Activated T-cell treated with anti-CD3 and anti-CD28 coated beads, Interleukin-2, amount 50 U/mL, for 4 hours (primary cell): ENCODE data around the gene ZNF503. TPM values are rescaled to one million over a fixed set of nuclear protein-coding genes. Genes with fewer than 3 reads are reported as not detected.
"Not testable (repeated sequence)": the region's sequence is repeated elsewhere in the genome, so short reads cannot be mapped to it uniquely, and the experiment has no call there.

Experiments
- ATAC-seq, 2 donors: fragments of 200-7000 bp; cut with Tn5 transposase; one replicate each; pipeline ENCODE4 v1.10.0; 2021
- DNase-seq: peaks from one replicate; pipeline ENCODE4 v3.0.0-alpha.2; 2020
- H3K27me3 Mint-ChIP-seq: one replicate; pipeline ENCODE4 v1.8.0; 2021; ENCODE audit warnings: low read depth, mixed read lengths
- H3K36me3 Mint-ChIP-seq: one replicate; pipeline ENCODE4 v1.8.0; 2022; ENCODE audit warnings: mixed read lengths; ENCODE audit not compliant: insufficient read depth
- H3K4me1 Mint-ChIP-seq: one replicate; pipeline ENCODE4 v1.8.0; 2021; ENCODE audit warnings: low read depth, mixed read lengths
- H3K4me3 Mint-ChIP-seq: one replicate; pipeline ENCODE4 v1.8.0; 2021; ENCODE audit warnings: mild to moderate bottlenecking, moderate library complexity, mixed read lengths
- H3K9me3 Mint-ChIP-seq: one replicate; pipeline ENCODE4 v1.8.0; 2021; ENCODE audit warnings: mixed read lengths
- total RNA-seq, 3 donors: library from RNA; stranded (reverse); gene quantifications; one replicate each; pipeline ENCODE4 v1.2.1, GENCODE V29; 2021

The ZNF503 gene
- total RNA-seq, 3 donors from 2014 or later = 0.16 to 0.30 (median 0.27) TPM

DNA sequence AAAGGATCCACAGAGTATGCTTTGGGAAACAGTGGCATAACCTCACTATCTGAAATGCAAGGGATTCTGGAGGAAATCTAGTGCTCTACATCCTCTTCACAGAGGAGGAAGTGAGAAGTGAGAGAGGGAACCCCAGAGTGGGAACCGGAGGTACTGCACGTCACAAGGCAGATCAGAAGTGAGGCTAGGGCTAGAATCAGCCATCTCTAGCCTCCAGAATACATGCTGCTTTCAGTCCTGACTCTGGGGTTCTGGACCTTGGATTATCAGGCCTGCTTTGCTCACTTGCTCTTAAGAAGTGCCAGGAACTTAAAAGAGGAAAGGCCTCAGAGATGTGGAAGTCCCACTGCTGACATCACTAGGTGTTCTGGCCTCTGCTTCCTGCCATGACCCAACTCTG, 25.7 kb downstream of the ZNF503 start:
- Mint-ChIP-seq H3K4me1 (no peaks in the 10 kb centered on the region), H3K36me3 (no peaks in the 10 kb centered on the region), H3K27me3 (peaks cover 4% of the 10 kb centered on the region), H3K4me3 (no peak overlapping the region), H3K9me3 (no peaks in the 10 kb centered on the region)
- no peak for ATAC-seq
- DNase-seq = no peak

DNA sequence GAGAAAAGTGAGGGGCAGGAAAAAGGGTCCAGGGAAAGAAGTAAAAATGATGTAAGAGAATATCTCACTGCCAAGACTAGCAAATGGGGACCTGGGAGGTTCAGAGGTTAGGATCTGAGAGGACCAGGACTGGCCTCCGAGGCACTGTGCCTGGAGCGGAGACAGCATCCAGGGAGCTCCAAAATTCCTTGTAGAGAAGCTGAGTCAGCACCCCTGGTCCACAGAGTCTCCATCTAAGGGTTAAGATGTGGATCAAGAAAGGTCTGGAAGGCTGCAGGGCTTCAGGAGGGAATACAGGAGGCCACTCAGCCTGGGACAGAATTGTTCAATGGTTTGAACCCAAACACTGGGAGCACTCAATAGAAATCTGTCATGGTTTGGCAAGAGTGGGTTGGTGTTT, 30.6 kb downstream of the ZNF503 start:
- H3K4me1 Mint-ChIP-seq = no peaks in the 10 kb centered on the region
- H3K36me3 Mint-ChIP-seq = no peaks in the 10 kb centered on the region
- peaks cover 4% of the 10 kb centered on the region for H3K9me3 Mint-ChIP-seq
- DNase-seq (no peak), ATAC-seq (no peak)
- peaks cover 6% of the 10 kb centered on the region for H3K27me3 Mint-ChIP-seq
- no peak overlapping the region for H3K4me3 Mint-ChIP-seq

DNA sequence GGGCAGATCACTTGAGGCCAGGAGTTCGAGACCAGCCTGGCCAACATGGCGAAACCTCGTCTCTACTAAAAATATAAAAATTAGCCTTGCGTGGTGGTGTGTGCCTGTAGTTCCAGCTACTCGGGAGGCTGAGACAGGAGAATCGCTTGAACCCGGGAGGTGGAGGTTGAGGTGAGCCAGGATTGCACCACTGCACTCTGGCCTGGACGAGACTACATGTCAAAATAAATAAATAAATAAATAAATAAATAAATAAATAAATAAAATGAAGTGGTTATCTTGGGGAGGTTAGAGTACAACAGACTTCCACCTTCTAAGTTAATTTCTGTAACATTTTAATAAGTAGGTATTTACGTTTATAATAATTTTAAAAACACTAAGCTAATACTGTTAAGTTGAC, 31.7 kb downstream of the ZNF503 start:
- H3K36me3 Mint-ChIP-seq, H3K4me3 Mint-ChIP-seq, ATAC-seq, DNase-seq, H3K27me3 Mint-ChIP-seq, H3K4me1 Mint-ChIP-seq, H3K9me3 Mint-ChIP-seq: not testable (repeated sequence)

DNA sequence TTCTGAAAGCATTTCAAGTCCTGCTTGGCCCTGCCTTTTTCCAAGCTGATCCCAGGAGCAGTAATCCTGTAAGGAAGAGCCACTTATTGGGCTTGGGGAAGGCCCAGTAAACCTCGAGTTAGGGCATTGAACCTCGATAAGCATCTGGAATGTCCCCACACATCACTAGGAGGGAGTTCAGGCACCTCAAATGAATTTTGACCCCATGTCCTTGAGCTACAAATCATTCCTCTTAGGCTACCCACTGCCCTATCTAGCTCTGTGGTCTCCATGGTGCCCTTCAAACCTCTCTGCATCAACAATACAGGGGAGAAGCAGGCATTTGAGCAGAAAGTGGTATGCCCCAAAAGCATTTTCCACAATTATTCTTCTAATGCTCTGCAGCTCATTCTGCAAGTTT, 33.7 kb downstream of the ZNF503 start:
- ATAC-seq = no peak
- H3K4me3 Mint-ChIP-seq = no peak overlapping the region
- H3K27me3 Mint-ChIP-seq = peaks cover 5% of the 10 kb centered on the region
- DNase-seq = no peak
- H3K36me3 Mint-ChIP-seq = no peaks in the 10 kb centered on the region
- H3K4me1 Mint-ChIP-seq = no peaks in the 10 kb centered on the region
- peaks cover 4% of the 10 kb centered on the region for H3K9me3 Mint-ChIP-seq

DNA sequence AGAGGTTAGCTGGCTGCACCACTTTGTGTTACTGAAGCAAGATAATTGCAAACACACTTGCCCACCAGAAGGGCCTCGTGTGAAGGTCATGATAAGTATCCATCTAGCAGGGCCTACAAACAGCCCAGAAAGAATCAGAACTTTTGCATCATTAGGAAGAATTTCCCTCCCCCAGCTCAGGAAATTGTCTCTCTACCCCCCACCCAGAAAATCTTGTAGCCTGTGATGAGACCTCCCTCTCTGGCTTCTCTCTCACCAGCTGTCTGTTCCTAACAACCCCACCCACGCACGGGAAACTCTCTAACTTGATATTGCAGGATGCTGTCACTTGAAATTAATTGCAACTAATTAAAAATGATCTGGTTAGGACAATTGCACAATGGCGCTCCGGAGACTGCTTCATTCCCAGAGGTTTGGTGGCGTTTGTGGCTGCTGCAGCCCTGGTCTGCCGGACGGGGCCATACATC, 34.5 kb downstream of the ZNF503 start:
- Mint-ChIP-seq H3K9me3 (peaks cover 4% of the 10 kb centered on the region), H3K27me3 (peaks cover 5% of the 10 kb centered on the region), H3K36me3 (no peaks in the 10 kb centered on the region), H3K4me3 (no peak overlapping the region), H3K4me1 (no peaks in the 10 kb centered on the region)
- ATAC-seq (no peak), DNase-seq (no peak)

DNA sequence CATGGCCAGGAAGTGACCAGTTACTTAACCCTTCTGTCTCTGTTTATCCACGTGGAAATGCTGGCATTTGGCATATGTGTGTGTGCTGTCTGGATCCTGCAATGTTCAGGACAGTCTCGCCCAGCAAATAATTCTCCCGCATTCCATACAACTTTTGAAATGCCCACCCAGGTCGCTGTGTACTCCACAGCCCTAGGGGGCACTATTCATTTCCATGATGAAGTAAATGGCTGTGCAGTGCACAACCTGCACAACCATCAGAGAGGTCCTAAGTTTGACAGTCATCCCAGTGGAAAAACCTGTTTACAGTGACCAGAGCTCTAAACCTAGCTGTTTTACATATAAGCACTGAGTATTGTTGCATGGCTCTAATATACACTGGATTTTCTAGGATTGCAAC, 38.1 kb downstream of the ZNF503 start:
- no peak for ATAC-seq
- Mint-ChIP-seq H3K4me1 (no peaks in the 10 kb centered on the region), H3K9me3 (no peaks in the 10 kb centered on the region), H3K36me3 (no peaks in the 10 kb centered on the region), H3K4me3 (no peak overlapping the region), H3K27me3 (peaks cover 7% of the 10 kb centered on the region)
- no peak for DNase-seq

DNA sequence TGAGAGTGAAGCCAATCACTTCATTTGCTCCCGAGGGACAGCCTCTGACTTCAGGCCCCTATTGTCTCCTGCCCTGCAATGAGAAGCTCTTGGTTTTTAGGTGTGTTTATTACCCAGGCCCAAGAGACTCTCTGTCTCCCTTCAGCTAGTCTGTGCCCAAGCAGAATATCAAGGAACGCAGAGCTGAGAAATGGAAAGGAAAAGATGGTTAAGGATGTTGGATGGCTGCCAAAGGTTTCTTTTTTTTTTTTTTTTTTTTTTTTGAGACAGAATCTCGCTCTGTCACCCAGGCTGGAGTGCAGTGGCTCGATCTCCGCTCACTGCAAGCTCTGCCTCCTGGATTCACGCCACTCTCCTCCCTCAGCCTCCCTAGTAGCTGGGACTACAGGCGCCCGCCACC, 41.7 kb downstream of the ZNF503 start:
- not testable (repeated sequence) for H3K4me1 Mint-ChIP-seq, H3K36me3 Mint-ChIP-seq, H3K4me3 Mint-ChIP-seq, ATAC-seq, DNase-seq, H3K9me3 Mint-ChIP-seq
- peaks cover 12% of the 10 kb centered on the region for H3K27me3 Mint-ChIP-seq

DNA sequence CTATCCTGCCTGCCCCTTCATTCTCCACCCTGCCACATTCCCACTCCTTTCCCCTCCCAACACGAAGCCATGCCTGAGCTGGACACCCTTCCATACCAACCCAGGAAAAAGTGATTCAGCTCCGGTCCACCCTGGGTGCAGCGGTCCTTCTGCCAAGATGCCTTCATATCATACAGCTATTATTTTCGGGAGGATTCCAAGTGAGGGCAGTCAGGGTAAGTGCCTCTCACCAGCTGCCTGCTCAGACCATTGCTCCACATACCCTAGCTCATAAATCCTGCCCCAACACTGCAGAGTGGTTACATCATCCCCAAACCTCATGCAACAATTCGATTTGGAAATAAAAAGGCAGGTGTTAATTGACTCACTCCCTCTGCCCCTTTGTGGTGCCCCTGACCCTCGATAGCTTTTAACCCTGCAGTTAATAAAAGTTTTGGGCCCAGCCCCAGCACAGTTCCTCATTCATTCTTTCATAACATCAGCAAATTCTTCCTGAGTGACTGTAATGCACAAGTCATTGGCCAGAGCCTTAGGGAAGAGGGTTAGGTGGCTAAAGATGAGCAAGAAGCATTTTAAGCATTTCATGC, 42.6 kb downstream of the ZNF503 start:
- Mint-ChIP-seq H3K27me3 (peaks cover 14% of the 10 kb centered on the region), H3K4me3 (no peak overlapping the region), H3K9me3 (peaks cover 9% of the 10 kb centered on the region), H3K36me3 (no peaks in the 10 kb centered on the region), H3K4me1 (no peaks in the 10 kb centered on the region)
- DNase-seq (no peak), ATAC-seq (no peak)

DNA sequence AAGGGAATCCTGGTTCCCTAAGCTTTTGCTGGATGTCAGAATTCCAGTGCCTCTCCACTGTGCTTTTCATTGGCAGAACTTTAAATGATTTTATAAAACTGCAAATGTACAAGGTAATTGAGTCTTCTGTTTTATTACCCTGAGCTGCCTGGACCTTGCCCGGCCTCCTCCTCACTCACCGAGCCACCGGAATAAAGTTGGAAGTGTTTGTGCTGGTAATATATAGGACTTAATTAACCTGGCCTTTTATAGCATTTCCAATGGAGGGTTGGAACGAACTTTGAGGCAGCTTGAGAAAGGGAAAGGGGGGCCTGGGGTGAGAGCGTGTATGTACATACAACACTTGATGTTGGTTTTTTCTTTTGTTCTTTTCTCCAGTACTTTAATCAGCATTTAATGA, 43.4 kb downstream of the ZNF503 start:
- peaks cover 9% of the 10 kb centered on the region for H3K9me3 Mint-ChIP-seq
- H3K27me3 Mint-ChIP-seq = peaks cover 12% of the 10 kb centered on the region
- ATAC-seq (no peak), DNase-seq (no peak)
- no peak overlapping the region for H3K4me3 Mint-ChIP-seq
- no peaks in the 10 kb centered on the region for H3K4me1 Mint-ChIP-seq
- H3K36me3 Mint-ChIP-seq = no peaks in the 10 kb centered on the region

DNA sequence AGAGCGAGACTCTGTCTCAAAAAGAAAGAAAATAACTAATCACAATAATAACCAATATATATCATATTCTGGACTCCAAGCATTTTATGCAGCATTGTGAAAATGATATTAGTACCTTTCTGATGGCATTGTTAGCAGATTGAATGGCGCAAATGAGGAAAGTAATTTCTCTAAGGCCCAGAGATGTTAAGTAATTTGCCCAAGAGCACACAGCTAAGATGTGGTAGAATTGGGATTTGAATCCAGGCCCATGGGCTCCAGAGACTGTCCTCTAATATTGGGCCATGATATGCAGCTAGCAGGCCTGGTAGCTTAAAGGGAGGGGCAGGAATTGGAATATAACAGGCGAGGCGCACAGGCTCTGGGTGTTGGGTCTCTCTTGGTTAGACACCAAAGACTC, 44.1 kb downstream of the ZNF503 start:
- Mint-ChIP-seq H3K27me3 (peaks cover 12% of the 10 kb centered on the region), H3K9me3 (peaks cover 9% of the 10 kb centered on the region), H3K4me3 (no peak overlapping the region), H3K4me1 (no peaks in the 10 kb centered on the region), H3K36me3 (no peaks in the 10 kb centered on the region)
- ATAC-seq (no peak), DNase-seq (no peak)

DNA sequence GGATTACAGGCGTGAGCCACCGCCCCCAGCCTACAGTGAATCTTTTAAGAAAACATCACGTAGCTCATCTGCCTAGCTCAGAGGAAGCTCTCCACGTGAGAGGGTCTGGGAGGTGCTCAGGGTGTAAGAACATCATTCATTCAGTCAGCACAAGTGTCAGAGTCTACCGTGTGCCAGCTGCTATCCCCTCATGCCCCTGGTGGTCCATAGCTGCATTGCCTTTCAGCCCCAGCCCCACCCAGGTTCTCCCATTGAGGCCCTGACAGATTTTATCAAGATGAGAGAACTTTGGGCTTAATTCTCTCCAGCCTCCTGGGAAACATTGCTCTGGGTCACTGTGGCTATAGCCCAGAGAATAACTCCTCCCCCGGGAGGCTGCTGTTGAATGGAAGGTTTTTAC, 45.1 kb downstream of the ZNF503 start:
- ATAC-seq = no peak
- DNase-seq = no peak
- H3K4me1 Mint-ChIP-seq = no peaks in the 10 kb centered on the region
- H3K9me3 Mint-ChIP-seq = peaks cover 9% of the 10 kb centered on the region
- no peaks in the 10 kb centered on the region for H3K36me3 Mint-ChIP-seq
- no peak overlapping the region for H3K4me3 Mint-ChIP-seq
- H3K27me3 Mint-ChIP-seq = peaks cover 16% of the 10 kb centered on the region

DNA sequence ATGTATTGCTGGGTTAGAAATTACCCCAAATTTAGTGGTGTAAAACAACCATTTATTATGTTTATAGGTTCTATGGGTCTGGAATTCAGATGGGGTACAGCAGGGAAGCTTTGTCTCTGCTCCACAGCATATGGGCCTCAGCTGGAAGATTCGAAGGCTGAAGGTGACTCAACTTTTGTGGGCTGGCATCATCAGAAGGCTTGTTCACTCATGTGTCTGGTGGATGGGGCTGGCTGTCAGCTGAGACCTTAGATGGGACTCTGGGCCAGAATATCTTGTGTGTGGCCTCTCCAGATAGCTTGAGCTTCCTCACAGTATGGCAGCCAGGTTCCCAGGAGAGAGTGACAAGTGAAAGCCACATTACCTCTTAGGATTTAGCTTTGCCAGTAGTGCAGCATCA, 45.9 kb downstream of the ZNF503 start:
- Mint-ChIP-seq H3K36me3 (no peaks in the 10 kb centered on the region), H3K4me3 (no peak overlapping the region), H3K4me1 (no peaks in the 10 kb centered on the region), H3K27me3 (peaks cover 14% of the 10 kb centered on the region), H3K9me3 (peaks cover 9% of the 10 kb centered on the region)
- DNase-seq = no peak
- ATAC-seq = no peak

DNA sequence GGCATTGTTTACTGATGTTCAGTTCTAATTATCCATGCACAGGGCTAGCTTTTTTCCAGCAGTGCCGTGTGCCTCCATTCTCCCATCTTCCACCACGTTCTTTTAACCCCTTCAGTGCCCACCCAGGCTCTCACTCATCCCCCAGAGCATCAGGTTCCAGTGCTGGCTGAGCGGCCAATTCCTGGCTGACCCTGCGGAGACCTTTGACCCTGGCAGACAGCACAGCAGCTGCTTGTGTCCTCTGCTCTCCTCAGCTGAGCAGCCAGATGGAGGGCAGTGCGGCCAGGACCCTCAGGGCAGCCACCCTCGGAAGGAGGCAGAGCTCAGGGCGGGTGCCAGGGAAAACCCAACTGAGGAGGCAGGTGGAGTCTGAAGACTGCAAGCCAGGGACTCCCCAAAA, 48.4 kb downstream of the ZNF503 start:
- H3K4me3 Mint-ChIP-seq = no peak overlapping the region
- no peak for DNase-seq
- no peaks in the 10 kb centered on the region for H3K4me1 Mint-ChIP-seq
- peaks cover 9% of the 10 kb centered on the region for H3K9me3 Mint-ChIP-seq
- ATAC-seq = no peak
- H3K36me3 Mint-ChIP-seq = no peaks in the 10 kb centered on the region
- H3K27me3 Mint-ChIP-seq = peaks cover 14% of the 10 kb centered on the region

DNA sequence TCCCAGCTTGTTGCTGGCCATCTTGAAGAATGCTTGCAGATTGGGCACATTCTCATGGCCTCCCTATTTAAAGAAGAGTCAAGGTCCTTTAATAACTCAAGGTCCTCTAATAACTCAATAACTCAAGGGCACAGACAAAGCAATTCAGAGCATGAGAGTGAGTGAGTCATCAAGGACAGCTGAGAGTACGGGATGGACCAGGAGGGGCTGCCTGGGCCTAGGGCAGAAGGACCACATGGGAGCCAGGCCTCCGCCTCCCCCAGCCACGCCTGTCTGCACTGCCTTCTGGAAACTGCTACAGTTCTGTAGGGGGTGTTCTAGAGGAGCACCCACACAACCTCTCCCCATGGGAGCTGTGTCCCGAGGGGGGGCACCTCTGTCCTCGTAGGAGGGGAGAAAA, 48.9 kb downstream of the ZNF503 start:
- no peaks in the 10 kb centered on the region for H3K36me3 Mint-ChIP-seq

DNA sequence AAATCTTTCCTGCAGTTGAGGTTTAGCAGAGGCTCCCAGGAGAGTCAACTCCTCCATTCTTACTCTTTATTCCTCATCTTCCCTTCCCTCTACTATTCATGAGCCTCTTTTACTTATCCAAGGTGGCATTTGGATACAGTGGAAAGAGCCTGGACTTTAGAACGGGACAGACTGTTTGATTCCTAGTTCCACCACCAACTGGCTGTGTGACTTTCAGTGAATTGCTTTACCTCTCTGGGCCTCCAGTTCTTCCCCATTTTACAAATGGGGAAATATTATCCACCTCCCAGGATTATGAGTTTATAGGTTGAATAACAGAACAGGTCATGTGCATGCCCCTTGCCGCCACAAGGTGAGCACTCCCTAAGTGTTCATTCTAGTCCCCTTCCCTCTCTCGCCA, 49.9 kb downstream of the ZNF503 start:
- peaks cover 10% of the 10 kb centered on the region for H3K27me3 Mint-ChIP-seq
- no peaks in the 10 kb centered on the region for H3K4me1 Mint-ChIP-seq
- ATAC-seq (no peak), DNase-seq (no peak)
- H3K36me3 Mint-ChIP-seq = no peaks in the 10 kb centered on the region
- no peak overlapping the region for H3K4me3 Mint-ChIP-seq
- peaks cover 9% of the 10 kb centered on the region for H3K9me3 Mint-ChIP-seq

More for the DNA sequence above, 48.9 kb downstream of the ZNF503 start:
- DNase-seq (no peak), ATAC-seq (no peak)
- Mint-ChIP-seq H3K4me3 (no peak overlapping the region), H3K27me3 (peaks cover 14% of the 10 kb centered on the region), H3K4me1 (no peaks in the 10 kb centered on the region), H3K9me3 (peaks cover 9% of the 10 kb centered on the region)

DNA sequence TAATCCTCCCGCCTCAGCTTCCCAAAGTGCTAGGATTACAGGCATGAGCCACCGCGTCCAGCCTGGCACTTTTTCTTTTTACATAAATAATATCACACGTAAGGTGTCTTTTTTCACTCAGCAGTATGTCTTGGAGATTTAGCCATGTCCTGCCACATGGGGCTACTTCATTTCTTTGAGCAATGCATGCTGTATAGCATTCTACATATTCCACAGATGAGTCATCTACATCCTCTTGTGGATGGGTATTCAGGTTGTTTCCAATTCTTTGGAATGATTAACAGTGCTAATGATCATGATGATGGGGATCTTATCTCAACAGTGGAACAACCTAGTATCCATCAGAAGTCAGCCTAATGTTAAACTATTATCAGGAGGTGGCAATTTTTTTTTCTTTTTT, 50.8 kb downstream of the ZNF503 start:
- H3K36me3 Mint-ChIP-seq = no peaks in the 10 kb centered on the region
- no peak overlapping the region for H3K4me3 Mint-ChIP-seq
- peaks cover 9% of the 10 kb centered on the region for H3K27me3 Mint-ChIP-seq
- peaks cover 8% of the 10 kb centered on the region for H3K9me3 Mint-ChIP-seq
- ATAC-seq (no peak), DNase-seq (no peak)
- H3K4me1 Mint-ChIP-seq = no peaks in the 10 kb centered on the region
